Esophagus muscularis mucosa (tissue), 4 donors: ENCODE data around the gene ELFN1. TPM values are rescaled to one million over a fixed set of nuclear protein-coding genes. Genes with fewer than 3 reads are reported as not detected.

Experiments
- DNase-seq: peaks from one replicate; pipeline ENCODE4 v3.0.0-alpha.2; 2017; ENCODE audit errors: extremely low spot score
- H3K27ac ChIP-seq, 4 donors: fragments of 200-600 bp; sonication (generic); replicated peaks in 1 of 4; 1 replicate in 3 of 4; 2 replicates in 1 of 4; pipeline ENCODE4 v1.5.1; 2016 to 2019; ENCODE audit warnings: mild to moderate bottlenecking in 1 of 4
- H3K27me3 ChIP-seq, 4 donors: fragments of 200-600 bp; sonication (generic); one replicate each; pipeline versions ENCODE4 v1.5.1 to v1.6.0; 2016 to 2019
- H3K36me3 ChIP-seq, 4 donors: fragments of 200-600 bp; sonication (generic); one replicate each; pipeline ENCODE4 v1.5.1; 2016 to 2019
- H3K4me1 ChIP-seq, 4 donors: fragments of 200-600 bp; sonication (generic); one replicate each; pipeline ENCODE4 v1.5.1; 2016 to 2019
- H3K4me3 ChIP-seq, 4 donors: fragments of 200-600 bp; sonication (generic); 1 replicate in 2 of 4; 2 replicates in 2 of 4; pipeline ENCODE4 v1.5.1; 2016 to 2019; ENCODE audit warnings: mild to moderate bottlenecking in 4 of 4, moderate library complexity in 1 of 4
- H3K9me3 ChIP-seq, 4 donors: fragments of 200-600 bp; sonication (generic); 1 replicate in 3 of 4; 2 replicates in 1 of 4; pipeline ENCODE4 v1.5.1; 2016 to 2019
- EP300 ChIP-seq: sonication (generic); formaldehyde crosslinking; IDR thresholded peaks from one replicate; pipeline ENCODE4 v1.6.1; 2017; ENCODE audit warnings: antibody characterized with exemption
- POLR2A ChIP-seq: fragments of 450-650 bp; IDR thresholded peaks from one replicate; pipeline ENCODE4 v1.6.1; 2017; ENCODE audit warnings: antibody characterized with exemption, moderate library complexity, mild to moderate bottlenecking, low read depth
- POLR2AphosphoS5 ChIP-seq, 2 donors: sonication (generic); formaldehyde crosslinking; IDR thresholded peaks; one replicate each; pipeline ENCODE4 v1.6.1; 2017; ENCODE audit warnings: antibody characterized with exemption in 2 of 2
- WGBS: methylation state at CpG from one replicate; pipeline ENCODE4 v1.1.5; 2018; 5-methylcytosine and 5-hydroxymethylcytosine counted together
- intact Hi-C: fragments of 100-400 bp; cut with DNase I; formaldehyde crosslinking; loops from one replicate; pipeline ENCODE4 v1.15.1; 2023
- total RNA-seq, 4 donors: library from RNA; depleted of rRNA; stranded (reverse); fragments of >200 nt; gene quantifications; one replicate each; pipeline versions ENCODE4 v1.1.0 to v1.2.1, GENCODE V29; 2016
- TF ChIP-seq, protein P1 (sequence below), 3 experiments: fragments of 200-600 bp in 2 of 3; fragments of 450-650 bp in 1 of 3; sonication (generic) in 2 of 3; IDR thresholded peaks; one replicate each; pipeline ENCODE4 v1.5.1; 2017 to 2019; ENCODE audit warnings: antibody characterized with exemption in 3 of 3, mild to moderate bottlenecking in 2 of 3, moderate library complexity in 1 of 3

ELFN1 gene
- total RNA-seq, 4 donors from 2014 or later, result 0.86 to 3.3 (median 1.9) TPM

DNA sequence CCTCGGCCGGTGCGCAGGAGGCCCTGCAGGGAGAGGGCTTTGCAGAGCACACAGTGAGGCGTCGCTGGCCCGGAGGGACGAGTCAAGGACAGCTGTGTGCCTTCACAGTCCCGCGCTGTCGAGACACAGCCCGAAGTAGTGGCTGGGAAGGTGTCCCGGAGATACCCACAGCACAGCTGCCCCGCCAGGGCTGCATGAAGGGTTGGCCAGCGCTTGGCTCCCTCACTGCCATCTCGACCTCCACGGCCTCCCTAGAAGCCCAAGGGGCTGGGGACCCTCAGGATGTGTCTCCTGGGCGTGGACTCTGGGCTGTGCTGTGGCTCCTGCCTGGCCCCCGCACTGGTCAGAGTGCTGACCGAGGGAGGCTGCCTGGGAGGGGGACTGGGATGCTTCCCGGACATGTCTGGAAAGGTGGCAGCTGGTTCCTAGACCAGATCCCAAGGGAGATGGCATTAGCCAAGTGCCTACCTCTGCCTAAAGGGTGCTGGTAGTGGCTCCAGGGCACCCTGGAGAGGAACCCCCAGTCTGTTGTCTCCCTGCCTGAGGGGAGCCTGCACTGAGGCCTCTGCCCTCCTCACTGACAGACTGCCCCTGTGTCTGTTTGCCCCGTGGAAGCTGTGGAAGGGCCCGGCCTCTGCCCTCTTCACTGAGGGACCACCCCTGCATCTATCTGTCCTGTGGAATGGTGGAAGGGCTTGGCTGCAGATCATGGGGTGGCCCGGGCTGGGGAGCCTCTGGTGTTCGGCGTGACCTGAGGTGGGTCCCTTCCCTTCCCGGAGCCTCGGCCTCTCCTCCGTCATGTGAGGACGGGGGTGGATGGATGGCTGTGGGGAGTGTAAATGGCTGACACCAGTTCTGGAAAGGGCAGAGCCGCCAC lies 5.8 kb downstream of the ELFN1 start:
- WGBS, result 57% methylated on average over 20 of the region's 30 CpGs
- H3K27me3 ChIP-seq, result peaks cover 0 to 96% (median 28%) of the 10 kb centered on the region in 4 donors
- peaks cover 0 to 6% (median under 1%) of the 10 kb centered on the region in 4 donors for H3K4me1 ChIP-seq
- no peaks in the 10 kb centered on the region for H3K36me3 ChIP-seq
- intact Hi-C loops, result no loop called here
- no peak overlapping the region for H3K27ac ChIP-seq
- TF ChIP-seq EP300 (no peak), POLR2A (no peak), POLR2AphosphoS5 (IDR thresholded peaks at IDR 0.05) (no peak)
- TF ChIP-seq, protein P1, sequence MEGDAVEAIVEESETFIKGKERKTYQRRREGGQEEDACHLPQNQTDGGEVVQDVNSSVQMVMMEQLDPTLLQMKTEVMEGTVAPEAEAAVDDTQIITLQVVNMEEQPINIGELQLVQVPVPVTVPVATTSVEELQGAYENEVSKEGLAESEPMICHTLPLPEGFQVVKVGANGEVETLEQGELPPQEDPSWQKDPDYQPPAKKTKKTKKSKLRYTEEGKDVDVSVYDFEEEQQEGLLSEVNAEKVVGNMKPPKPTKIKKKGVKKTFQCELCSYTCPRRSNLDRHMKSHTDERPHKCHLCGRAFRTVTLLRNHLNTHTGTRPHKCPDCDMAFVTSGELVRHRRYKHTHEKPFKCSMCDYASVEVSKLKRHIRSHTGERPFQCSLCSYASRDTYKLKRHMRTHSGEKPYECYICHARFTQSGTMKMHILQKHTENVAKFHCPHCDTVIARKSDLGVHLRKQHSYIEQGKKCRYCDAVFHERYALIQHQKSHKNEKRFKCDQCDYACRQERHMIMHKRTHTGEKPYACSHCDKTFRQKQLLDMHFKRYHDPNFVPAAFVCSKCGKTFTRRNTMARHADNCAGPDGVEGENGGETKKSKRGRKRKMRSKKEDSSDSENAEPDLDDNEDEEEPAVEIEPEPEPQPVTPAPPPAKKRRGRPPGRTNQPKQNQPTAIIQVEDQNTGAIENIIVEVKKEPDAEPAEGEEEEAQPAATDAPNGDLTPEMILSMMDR (IDR thresholded peaks at IDR 0.05), result no peak
- no peaks in the 10 kb centered on the region for H3K9me3 ChIP-seq
- no peak for DNase-seq
- no peak overlapping the region for H3K4me3 ChIP-seq

DNA sequence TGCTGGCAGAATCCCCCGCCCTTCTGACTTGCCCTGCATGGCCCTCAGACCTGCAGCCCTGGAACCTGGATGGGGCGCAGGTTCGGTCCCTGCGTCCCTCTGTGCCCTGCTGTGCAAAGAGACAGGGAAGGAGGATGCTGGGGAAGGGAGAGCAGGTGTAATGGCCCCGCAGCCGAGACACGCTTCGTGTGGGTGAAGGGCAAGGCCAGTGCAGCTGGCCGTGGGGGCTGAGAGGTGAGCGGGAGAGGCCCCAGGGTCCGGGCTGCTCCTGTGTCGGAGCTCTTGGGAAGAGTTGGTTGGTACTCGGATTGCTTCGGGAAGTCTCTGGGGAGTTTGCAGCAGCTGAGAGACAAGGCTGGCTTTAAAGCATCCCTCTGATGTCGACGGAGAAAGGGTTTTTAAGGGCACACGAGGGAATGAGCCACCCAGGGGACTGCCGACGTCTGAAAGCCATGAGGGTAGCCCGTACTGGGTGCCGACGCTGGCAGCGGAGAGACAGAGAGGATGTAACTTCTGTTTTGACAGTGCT lies 6.5 kb downstream of the ELFN1 start:
- Histone ChIP-seq H3K27me3 (peaks cover 0 to 89% (median 21%) of the 10 kb centered on the region in 4 donors), H3K4me1 (no peaks in the 10 kb centered on the region), H3K36me3 (no peaks in the 10 kb centered on the region), H3K4me3 (no peak overlapping the region), H3K9me3 (no peaks in the 10 kb centered on the region), H3K27ac (no peak overlapping the region)
- 74% methylated on average over 23 of the region's 23 CpGs for WGBS
- intact Hi-C loops, result no loop called here
- TF ChIP-seq, protein P1 (IDR thresholded peaks at IDR 0.05), result no peak
- TF ChIP-seq POLR2A (no peak), EP300 (no peak), POLR2AphosphoS5 (IDR thresholded peaks at IDR 0.05) (no peak)
- DNase-seq, result no peak

DNA sequence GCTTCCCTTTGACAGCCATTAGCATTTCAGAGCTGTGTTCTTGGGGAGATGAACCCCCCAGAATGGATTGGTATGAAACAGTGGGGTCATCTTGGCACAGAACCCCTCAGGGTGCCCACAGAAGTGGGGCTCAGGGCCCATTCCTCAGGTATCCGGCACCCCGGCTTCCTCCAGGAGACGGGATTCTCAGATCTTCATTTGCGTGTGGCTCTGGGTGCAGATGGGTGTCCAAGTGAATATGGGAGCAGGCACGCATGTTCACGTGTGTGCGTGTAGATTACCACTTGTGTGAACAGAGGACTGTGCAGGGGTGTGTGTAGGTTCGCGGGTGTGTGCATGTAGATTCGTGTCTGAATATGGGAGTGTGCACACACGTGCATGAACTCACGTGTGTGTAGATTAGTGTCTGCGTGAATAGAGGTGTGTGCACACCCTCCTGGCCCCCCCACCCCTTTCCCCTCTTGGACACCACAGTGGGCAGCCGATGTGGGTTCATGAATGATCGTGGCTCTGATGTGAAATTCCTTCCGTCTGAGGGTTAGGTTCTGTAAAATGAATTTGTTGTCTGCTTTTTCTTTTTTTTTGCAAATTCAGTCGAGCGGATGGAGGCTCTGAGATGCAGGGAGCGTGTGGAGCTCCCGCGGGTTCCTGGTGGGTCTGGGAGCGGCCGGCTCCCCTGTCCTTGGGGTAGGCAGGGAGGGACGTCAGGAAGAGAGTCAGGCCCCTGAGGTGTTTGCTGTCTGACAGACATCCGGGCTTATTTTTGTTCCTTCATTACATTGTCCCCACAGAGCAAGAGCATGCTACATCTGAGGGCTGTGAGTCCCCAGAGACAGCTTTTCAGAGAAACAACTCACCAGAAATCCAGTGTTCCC lies 7.4 kb downstream of the ELFN1 start:
- Histone ChIP-seq H3K27me3 (peaks cover 0 to 81% (median 13%) of the 10 kb centered on the region in 4 donors), H3K4me3 (no peak overlapping the region), H3K9me3 (peaks cover 0 to 3% (median 2%) of the 10 kb centered on the region in 4 donors), H3K36me3 (no peaks in the 10 kb centered on the region), H3K4me1 (no peaks in the 10 kb centered on the region), H3K27ac (no peak overlapping the region)
- intact Hi-C loops, result no loop called here
- DNase-seq, result no peak
- 79% methylated on average over 24 of the region's 25 CpGs for WGBS
- TF ChIP-seq EP300 (no peak), POLR2AphosphoS5 (IDR thresholded peaks at IDR 0.05) (no peak), POLR2A (no peak)
- TF ChIP-seq, protein P1 (IDR thresholded peaks at IDR 0.05), result no peak

DNA sequence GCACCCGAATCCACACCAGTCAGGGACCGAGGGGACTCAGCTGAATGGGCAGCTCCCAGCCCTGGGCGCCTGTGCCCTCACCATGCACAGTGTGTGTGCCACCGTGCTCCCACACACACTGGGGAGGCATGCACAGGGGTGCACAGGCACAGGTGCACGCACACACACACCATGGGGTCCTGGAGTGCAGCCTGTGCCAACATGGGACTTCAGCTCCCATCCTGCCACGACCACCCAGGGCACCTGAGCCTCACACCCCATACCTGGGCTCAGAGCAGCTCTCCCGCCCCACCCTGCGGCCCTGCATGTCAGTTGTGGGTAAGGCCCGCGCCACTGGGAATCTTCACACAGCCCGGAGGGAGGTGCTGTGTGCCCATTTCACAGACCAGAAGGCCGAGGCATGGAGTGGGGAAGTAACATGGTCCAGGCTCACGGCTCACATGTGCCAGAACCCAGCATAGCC lies 8.0 kb downstream of the ELFN1 start:
- H3K4me1 ChIP-seq, result no peaks in the 10 kb centered on the region
- H3K36me3 ChIP-seq, result no peaks in the 10 kb centered on the region
- no peak overlapping the region for H3K27ac ChIP-seq
- peaks cover 0 to 74% (median 8%) of the 10 kb centered on the region in 4 donors for H3K27me3 ChIP-seq
- intact Hi-C loops, result no loop called here
- TF ChIP-seq EP300 (no peak), POLR2A (no peak), POLR2AphosphoS5 (IDR thresholded peaks at IDR 0.05) (no peak)
- TF ChIP-seq, protein P1 (IDR thresholded peaks at IDR 0.05), result no peak
- no peak overlapping the region for H3K4me3 ChIP-seq
- WGBS, result 94% methylated on average over 12 of the region's 13 CpGs
- peaks cover 0 to 9% (median 4%) of the 10 kb centered on the region in 4 donors for H3K9me3 ChIP-seq
- no peak for DNase-seq
